T-helper 17 cell (primary cell): ENCODE results near the gene LYRM4. TPM values are rescaled to one million over a fixed set of nuclear protein-coding genes. Genes with fewer than 3 reads are reported as not detected.
"Not testable (repeated sequence)": the region's sequence is repeated elsewhere in the genome, so short reads cannot be mapped to it uniquely, and the experiment has no call there.

Experiments
- ATAC-seq: fragments of 150-1000 bp; cut with Tn5 transposase; 2 replicates; pipeline ENCODE4 v1.10.0; 2021; ENCODE audit warnings: mild to moderate bottlenecking, moderate library complexity
- DNase-seq, 3 donors: peaks; one replicate each; pipeline versions ENCODE4 v3.0.0 to v3.0.0-alpha.2; 2020 to 2021
- H3K9me3 ChIP-seq: one replicate; pipeline ENCODE4 v1.7.0; 2013; ENCODE audit warnings: low read length, mild to moderate bottlenecking; ENCODE audit not compliant: control insufficient read depth, poor library complexity, severe bottlenecking
- H3K27ac Mint-ChIP-seq: one replicate; pipeline ENCODE4 v1.8.0; 2022; ENCODE audit warnings: mild to moderate bottlenecking, moderate library complexity, mixed read lengths
- H3K27me3 Mint-ChIP-seq: one replicate; pipeline ENCODE4 v1.8.0; 2022; ENCODE audit warnings: mixed read lengths
- H3K36me3 Mint-ChIP-seq: one replicate; pipeline ENCODE4 v1.8.0; 2022; ENCODE audit warnings: low read depth, mixed read lengths
- H3K4me1 Mint-ChIP-seq: one replicate; pipeline ENCODE4 v1.8.0; 2022; ENCODE audit warnings: mild to moderate bottlenecking, mixed read lengths
- H3K4me3 Mint-ChIP-seq: one replicate; pipeline ENCODE4 v1.8.0; 2022; ENCODE audit warnings: mild to moderate bottlenecking, moderate library complexity, mixed read lengths
- total RNA-seq, 4 donors: library from RNA in 2 of 4; stranded (reverse) in 2 of 4; gene quantifications; one replicate each; pipeline ENCODE4 v1.2.3 and lab custom pipeline; 2022 to 2026

LYRM4 gene
- total RNA-seq, 2 donors from 2014 or later = 14.6 to 19.2 TPM

DNA sequence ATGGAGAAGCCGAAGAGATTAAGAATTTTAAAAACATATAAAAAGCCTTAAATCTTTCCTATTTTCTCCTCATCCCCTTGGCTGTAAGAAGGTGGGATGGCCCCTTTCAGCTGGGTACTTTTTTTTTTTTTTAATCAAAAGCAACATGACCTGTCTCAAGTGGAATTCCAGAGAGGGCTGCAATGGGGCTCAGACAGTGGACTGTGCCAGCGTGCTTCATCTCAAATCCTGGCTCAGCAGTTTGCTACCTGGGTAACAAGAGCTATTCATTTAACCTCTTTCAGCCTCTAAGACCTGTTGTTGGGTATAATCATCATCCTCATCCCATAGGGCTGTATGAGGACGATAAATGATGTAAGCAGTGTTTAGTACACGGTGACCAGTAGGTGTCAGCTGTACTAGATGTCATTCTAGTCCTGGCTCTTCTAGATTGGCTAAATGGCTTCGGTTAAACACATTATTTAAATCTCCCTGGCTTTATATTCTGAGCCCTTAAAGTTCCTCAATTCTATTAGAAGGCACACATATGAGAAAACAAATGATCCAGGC, 182.6 kb downstream of the LYRM4 start:
- Mint-ChIP-seq H3K4me3 (no peak overlapping the region), H3K4me1 (no peaks in the 10 kb centered on the region), H3K27ac (no peak overlapping the region), H3K27me3 (peaks cover 45% of the 10 kb centered on the region), H3K36me3 (no peaks in the 10 kb centered on the region)
- DNase-seq (no peak), ATAC-seq (no peak)
- no peaks in the 10 kb centered on the region for H3K9me3 ChIP-seq

DNA sequence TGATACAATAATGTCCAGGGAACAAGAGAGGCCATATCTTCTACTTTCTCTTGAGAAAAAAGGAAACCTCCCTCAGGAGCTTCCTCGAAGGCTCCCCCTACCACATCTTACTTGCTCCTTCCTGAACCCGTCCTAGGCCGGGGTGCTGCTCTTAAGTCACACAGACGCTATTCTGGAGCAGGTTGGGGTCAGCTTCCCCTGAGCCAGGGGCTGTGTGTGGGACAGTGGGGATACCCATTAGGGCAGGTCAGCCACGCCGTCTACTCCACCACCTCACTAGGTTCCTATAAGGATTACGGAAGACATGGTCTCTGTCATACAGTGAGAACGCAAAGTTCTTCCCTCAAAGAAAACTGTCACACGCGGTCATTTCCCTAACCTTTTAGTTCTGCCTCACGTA, 183.8 kb downstream of the LYRM4 start:
- no peak for DNase-seq
- peaks cover 32% of the 10 kb centered on the region for H3K27me3 Mint-ChIP-seq
- ATAC-seq = no peak
- no peaks in the 10 kb centered on the region for H3K36me3 Mint-ChIP-seq
- no peaks in the 10 kb centered on the region for H3K9me3 ChIP-seq
- H3K4me3 Mint-ChIP-seq = no peak overlapping the region
- no peaks in the 10 kb centered on the region for H3K4me1 Mint-ChIP-seq
- H3K27ac Mint-ChIP-seq = no peak overlapping the region

DNA sequence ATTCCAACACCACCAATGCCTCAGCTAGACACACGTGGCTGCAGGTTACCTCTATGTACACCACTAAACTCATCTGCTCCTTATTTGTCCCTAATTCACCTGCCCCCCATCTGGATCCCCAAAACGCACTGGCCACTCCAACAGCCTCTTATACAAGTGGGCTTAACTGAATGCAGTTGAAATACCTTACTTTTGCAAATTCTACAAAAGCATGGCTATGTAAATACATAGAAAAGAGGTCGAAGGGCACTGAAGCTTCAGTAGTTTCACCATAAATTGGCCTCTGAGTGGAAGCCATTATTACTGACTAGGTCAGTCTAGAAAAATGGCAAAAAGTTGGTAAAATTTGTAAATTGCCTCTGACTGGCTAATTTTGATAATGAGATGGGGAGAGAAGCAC, 186.8 kb downstream of the LYRM4 start:
- H3K9me3 ChIP-seq = no peaks in the 10 kb centered on the region
- ATAC-seq (no peak), DNase-seq (no peak)
- Mint-ChIP-seq H3K27ac (no peak overlapping the region), H3K27me3 (peaks cover 26% of the 10 kb centered on the region), H3K4me1 (no peaks in the 10 kb centered on the region), H3K4me3 (no peak overlapping the region), H3K36me3 (no peaks in the 10 kb centered on the region)

DNA sequence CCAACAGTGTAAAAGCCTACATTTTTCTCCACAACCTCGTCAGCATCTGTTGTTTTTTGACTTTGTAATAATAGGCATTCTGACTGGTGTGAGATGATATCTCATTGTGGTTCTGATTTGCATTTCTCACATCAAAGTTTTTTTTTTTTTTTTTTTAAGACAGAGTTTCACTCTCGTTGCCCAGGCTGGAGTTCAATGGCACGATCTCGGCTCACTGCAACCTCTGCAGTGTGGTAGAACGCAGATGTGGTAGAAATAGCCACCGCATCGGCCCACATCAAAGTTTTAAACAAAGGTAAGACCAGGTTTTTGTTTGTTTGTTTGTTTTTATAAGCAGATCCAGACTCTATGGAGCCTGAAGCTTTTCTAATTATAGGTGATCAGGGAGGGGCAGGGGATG, 188.3 kb downstream of the LYRM4 start:
- Mint-ChIP-seq H3K36me3 (no peaks in the 10 kb centered on the region), H3K27ac (no peak overlapping the region), H3K27me3 (peaks cover 26% of the 10 kb centered on the region), H3K4me1 (no peaks in the 10 kb centered on the region), H3K4me3 (no peak overlapping the region)
- H3K9me3 ChIP-seq = no peaks in the 10 kb centered on the region
- no peak for ATAC-seq
- no peak for DNase-seq

DNA sequence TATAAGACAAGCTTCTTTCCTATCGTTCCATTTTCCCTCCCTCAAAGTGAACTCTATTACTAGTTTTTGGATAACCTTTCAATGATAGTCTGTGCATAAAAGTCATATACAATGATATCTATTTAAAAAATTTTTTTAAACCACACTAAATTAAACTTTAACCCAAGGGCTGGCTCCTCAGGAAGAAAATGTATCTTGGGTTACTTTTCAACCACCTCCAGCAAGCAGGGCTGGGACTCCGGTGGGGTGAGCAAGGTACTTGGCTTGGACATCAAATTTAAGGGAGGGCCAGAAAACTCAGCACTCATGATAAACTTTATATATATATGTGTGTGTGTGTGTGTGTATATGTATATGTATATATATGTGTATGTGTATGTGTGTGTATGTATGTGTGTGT, 189.5 kb downstream of the LYRM4 start:
- DNase-seq = no peak
- H3K27me3 Mint-ChIP-seq = peaks cover 15% of the 10 kb centered on the region
- no peaks in the 10 kb centered on the region for H3K4me1 Mint-ChIP-seq
- no peak overlapping the region for H3K4me3 Mint-ChIP-seq
- no peaks in the 10 kb centered on the region for H3K36me3 Mint-ChIP-seq
- no peak overlapping the region for H3K27ac Mint-ChIP-seq
- no peak for ATAC-seq
- H3K9me3 ChIP-seq = no peaks in the 10 kb centered on the region

DNA sequence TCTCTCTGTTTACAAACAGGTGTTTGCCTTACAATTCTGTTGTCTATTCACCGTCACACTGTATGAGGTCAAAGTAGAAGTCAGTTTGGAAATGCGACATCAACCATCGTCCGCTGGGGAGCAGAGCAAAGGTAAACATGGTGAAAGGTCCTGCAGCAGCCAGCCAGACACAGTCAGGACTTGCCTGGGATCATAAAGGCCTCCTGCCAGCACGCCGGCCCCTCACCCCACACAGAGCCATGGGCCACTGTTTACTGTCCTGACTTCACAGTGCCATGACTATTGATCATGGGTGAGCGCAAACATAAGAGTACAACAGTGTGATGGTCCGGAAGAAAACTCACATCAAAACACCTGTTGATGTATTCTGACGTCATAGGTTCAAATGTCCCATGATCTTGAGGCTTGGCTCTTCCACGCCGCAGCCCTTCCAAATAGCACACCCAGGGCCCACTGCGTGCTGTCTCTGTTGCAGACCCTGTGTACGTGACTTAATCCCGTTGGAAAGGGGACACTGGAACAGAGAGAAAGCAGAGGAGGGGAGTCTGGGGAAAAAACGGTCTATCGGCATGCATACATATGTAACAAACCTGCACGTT, 192.5 kb downstream of the LYRM4 start:
- Mint-ChIP-seq H3K36me3 (no peaks in the 10 kb centered on the region), H3K4me1 (no peaks in the 10 kb centered on the region), H3K27me3 (no peaks in the 10 kb centered on the region), H3K27ac (no peak overlapping the region), H3K4me3 (no peak overlapping the region)
- ATAC-seq = no peak
- no peaks in the 10 kb centered on the region for H3K9me3 ChIP-seq
- no peak for DNase-seq

DNA sequence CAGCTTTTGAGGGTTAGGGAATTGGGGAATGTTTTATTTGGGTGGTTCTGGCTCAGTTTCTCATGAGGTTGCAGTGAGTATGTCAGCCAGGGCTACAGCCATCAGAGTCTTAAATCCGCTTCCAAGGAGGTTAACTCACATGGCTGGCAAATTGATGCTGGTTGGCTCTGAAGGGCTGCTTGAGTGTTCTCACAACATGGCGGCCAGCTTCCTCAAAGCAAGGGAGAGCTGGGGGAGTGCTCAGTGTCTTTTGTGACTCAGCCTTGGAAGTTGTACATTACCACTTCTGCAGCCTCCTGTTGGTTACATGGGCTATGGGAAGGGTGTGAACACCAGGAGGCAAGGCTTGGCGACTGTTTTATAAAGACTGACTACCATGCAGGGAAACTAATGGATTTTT, 193.4 kb downstream of the LYRM4 start:
- Mint-ChIP-seq H3K27ac (no peak overlapping the region), H3K4me1 (no peaks in the 10 kb centered on the region), H3K36me3 (no peaks in the 10 kb centered on the region), H3K4me3 (no peak overlapping the region), H3K27me3 (peaks cover 4% of the 10 kb centered on the region)
- no peaks in the 10 kb centered on the region for H3K9me3 ChIP-seq
- DNase-seq (no peak), ATAC-seq (no peak)

DNA sequence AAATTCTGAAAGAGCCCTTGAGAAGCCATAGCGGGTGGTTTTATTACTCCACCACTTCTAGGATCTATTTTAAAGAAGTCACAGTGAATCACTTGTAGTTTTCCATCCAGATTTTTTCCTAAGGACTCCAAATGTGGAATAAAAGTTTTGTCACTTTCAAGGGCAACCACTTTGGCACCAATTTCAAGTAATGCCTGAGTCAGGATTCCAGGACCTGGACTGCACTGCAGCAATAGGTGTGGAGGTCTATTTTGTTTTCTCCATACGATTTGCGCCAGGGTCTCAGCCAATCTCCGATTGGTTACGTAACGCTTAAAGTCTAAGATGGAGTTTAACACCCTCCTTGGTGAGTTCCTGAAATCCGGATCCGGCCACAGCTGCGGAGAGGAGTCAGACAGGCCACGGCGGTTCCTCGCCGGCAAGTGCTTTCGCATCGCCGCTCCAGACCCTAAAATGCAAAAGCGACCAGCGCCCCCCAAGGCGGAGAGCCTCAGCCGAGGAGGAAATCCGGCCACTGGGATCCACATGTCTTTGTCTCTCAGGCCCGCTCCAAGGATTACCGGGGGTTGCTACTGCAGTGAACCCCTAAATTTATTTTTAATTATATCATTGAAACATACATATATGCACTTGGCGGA, 194.2 kb downstream of the LYRM4 start:
- Mint-ChIP-seq H3K27me3 (peaks cover 4% of the 10 kb centered on the region), H3K27ac (no peak overlapping the region), H3K4me3 (no peak overlapping the region), H3K4me1 (no peaks in the 10 kb centered on the region), H3K36me3 (no peaks in the 10 kb centered on the region)
- DNase-seq (no peak), ATAC-seq (no peak)
- H3K9me3 ChIP-seq = no peaks in the 10 kb centered on the region

DNA sequence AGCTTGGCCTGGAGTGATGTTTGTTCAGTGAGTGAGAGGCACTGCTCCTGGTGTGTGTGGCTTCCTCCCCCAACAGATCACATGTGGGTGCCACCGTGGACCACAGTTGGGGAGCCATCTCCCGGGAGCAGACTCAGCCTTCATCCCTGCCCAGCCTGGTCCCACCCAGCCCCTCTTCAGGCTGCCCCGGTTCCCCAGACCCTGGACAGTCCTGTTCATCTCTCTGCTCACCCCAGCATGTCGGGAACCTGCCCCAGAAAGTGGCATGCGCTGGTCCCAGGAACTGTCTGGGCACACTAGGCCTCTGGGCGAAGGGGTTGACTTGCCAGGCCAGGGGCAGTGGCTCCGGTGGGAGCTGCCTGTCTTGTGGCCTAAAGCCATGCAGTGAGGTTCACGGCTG, 197.1 kb downstream of the LYRM4 start:
- Mint-ChIP-seq H3K4me1 (no peaks in the 10 kb centered on the region), H3K27me3 (peaks cover 8% of the 10 kb centered on the region), H3K27ac (no peak overlapping the region), H3K4me3 (no peak overlapping the region), H3K36me3 (no peaks in the 10 kb centered on the region)
- DNase-seq (no peak), ATAC-seq (no peak)
- no peaks in the 10 kb centered on the region for H3K9me3 ChIP-seq

DNA sequence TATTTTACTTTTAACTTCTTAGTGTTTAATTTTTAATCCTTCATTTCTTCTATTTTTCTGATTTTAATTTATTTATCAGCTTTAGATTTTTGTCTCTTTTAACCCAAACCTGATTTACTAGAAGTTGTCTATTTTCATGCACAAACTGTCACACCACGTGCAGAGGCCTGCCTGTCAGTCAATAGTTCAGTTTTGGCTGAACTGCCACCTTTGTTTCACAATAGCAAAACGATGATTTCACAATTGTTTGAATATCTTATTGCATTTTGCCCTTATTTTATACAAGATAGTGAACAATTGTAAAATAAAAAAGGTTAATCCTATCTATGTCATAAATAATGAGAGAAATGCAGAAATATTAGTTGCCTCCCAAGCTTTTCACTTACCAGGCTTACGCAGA, 199.6 kb downstream of the LYRM4 start:
- no peaks in the 10 kb centered on the region for H3K9me3 ChIP-seq
- ATAC-seq (no peak), DNase-seq (no peak)
- H3K4me3 Mint-ChIP-seq = no peak overlapping the region
- H3K4me1 Mint-ChIP-seq = no peaks in the 10 kb centered on the region
- H3K36me3 Mint-ChIP-seq = no peaks in the 10 kb centered on the region
- H3K27me3 Mint-ChIP-seq = peaks cover 8% of the 10 kb centered on the region
- H3K27ac Mint-ChIP-seq = no peak overlapping the region

DNA sequence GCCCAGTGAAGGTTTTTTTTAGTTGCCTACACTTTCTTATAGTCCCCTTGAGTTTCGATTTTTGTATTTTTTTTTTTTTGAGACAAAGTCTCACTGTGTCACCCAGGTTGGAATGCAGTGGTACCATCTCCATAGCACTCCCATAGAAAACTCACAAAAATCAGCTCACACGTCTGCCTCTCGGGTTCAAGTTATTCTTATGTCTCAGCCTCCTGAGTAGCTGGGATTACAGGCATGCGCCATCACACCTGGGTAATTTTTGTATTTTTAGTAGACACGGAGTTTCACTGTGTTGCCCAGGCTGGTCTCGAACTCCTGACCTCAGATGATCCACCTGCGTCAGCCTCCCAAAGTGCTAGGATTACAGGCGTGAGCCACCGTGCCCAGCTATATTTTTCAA, 200.3 kb downstream of the LYRM4 start:
- not testable (repeated sequence) for H3K27me3 Mint-ChIP-seq, DNase-seq, H3K9me3 ChIP-seq, H3K4me1 Mint-ChIP-seq, H3K27ac Mint-ChIP-seq, ATAC-seq, H3K36me3 Mint-ChIP-seq, H3K4me3 Mint-ChIP-seq

DNA sequence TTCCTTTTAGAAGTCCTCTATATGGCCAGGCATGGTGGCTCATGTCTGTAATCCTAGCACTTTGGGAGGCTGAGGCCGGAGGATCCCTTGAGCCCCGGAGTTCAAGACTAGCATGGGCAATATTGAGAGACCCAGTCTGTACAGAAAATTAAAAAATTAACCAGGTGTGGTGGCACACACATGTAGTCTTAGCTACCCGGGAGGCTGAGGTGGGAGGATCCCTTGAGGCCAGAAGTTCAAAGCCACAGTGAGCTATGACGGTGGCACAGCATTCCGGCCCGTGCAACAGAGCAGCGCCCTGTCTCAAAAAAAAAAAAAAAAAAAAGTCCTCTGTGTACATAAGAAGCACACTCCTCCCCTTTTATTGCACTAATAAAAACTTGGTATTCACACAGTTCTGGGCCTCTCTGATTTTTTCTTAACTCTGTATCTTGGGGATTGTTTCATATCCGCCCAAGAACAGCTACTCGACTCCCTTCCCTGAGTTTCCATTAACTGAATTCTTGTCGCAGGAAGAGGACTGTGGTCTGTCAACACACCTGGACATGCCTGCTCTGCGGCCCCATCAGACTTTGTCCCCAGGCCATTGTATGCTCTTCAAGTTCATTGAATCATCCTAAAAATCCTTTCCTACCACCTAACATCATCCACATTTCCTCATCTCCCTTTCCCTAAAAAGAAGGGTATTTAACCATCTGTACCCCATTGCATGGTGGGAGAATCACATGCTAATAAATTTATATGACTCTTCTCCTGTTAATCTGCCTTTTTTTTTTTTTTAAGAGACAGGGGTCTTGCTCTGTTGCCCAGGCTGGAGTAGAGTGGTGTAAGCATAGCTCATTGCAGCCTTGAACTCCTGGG, 201.5 kb downstream of the LYRM4 start:
- no peaks in the 10 kb centered on the region for H3K4me1 Mint-ChIP-seq
- ATAC-seq (no peak), DNase-seq (no peak)
- no peak overlapping the region for H3K27ac Mint-ChIP-seq
- H3K9me3 ChIP-seq = no peaks in the 10 kb centered on the region
- H3K4me3 Mint-ChIP-seq = no peak overlapping the region
- peaks cover 8% of the 10 kb centered on the region for H3K27me3 Mint-ChIP-seq
- H3K36me3 Mint-ChIP-seq = no peaks in the 10 kb centered on the region
